ENCODE results near the gene ISM1. TPM values are rescaled to one million over a fixed set of nuclear protein-coding genes. Genes with fewer than 3 reads are reported as not detected.
A peak's percentile ranks its signal among the peaks of the same experiment; 100 is the strongest.

Gene ISM1
- total and polyA plus RNA-seq, 8 donors: 0.71 to 18.2 (median 11.2) TPM

DNA sequence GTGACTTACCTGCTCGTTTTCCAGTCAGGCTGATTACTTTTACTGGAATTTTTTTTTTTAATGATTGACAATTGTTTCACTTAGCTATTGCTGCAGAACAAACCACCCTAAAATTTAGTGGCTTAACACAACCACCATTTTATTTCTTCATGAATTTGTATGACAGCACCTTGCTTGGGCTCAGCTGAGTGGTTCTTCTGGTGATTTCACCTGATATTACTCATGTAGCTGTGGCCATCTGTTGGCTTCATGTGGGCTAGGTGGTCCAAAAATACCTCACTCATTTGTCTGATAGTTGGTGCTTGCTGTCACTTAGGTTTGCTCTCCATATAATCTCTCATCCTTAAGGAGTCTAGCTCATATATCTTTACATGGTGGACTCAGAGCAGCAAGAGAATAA is 5.3 kb downstream of the ISM1 start:
- H3K27me3 ChIP-seq: peaks cover 0 to 18% of the 10 kb centered on the region in 2 donors
- intact Hi-C loops (cut with DNase I): no loop called here
- TF ChIP-seq, protein P1, sequence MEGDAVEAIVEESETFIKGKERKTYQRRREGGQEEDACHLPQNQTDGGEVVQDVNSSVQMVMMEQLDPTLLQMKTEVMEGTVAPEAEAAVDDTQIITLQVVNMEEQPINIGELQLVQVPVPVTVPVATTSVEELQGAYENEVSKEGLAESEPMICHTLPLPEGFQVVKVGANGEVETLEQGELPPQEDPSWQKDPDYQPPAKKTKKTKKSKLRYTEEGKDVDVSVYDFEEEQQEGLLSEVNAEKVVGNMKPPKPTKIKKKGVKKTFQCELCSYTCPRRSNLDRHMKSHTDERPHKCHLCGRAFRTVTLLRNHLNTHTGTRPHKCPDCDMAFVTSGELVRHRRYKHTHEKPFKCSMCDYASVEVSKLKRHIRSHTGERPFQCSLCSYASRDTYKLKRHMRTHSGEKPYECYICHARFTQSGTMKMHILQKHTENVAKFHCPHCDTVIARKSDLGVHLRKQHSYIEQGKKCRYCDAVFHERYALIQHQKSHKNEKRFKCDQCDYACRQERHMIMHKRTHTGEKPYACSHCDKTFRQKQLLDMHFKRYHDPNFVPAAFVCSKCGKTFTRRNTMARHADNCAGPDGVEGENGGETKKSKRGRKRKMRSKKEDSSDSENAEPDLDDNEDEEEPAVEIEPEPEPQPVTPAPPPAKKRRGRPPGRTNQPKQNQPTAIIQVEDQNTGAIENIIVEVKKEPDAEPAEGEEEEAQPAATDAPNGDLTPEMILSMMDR (IDR thresholded peaks at IDR 0.05): no peak
- no peak for ATAC-seq
- H3K9me3 ChIP-seq: no peaks in the 10 kb centered on the region
- DNase-seq: no peak
- H3K4me3 ChIP-seq: no peak overlapping the region
- peaks cover 4 to 6% of the 10 kb centered on the region in 2 donors for H3K4me1 ChIP-seq
- no peak overlapping the region for H3K27ac ChIP-seq
- no peaks in the 10 kb centered on the region for H3K36me3 ChIP-seq

DNA sequence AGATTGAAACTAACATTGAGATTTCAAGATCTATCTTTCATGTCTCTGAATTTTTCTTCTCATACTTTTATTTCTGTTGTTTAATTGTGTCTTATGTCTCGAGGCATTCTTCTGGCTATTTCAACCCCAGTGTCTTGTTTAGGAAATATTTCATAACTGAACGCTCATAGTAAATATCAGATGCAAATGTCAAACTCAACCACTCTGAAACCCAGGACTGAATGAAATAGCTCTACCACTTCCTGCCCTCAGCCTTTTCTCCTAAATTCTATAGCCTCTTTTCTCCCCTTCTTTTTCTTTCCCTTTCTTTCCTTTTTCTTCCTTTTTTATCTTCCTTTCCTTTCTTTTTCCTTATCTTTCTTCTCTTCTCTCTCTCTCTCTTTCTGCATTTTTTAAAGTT is 7.7 kb downstream of the ISM1 start:
- no peak overlapping the region for H3K27ac ChIP-seq
- no peaks in the 10 kb centered on the region for H3K27me3 ChIP-seq
- no peak for ATAC-seq
- DNase-seq: no peak
- no peak overlapping the region for H3K4me3 ChIP-seq
- H3K36me3 ChIP-seq: no peaks in the 10 kb centered on the region
- TF ChIP-seq, protein P1 (IDR thresholded peaks at IDR 0.05): no peak
- no peaks in the 10 kb centered on the region for H3K9me3 ChIP-seq
- intact Hi-C loops (cut with DNase I): no loop called here
- H3K4me1 ChIP-seq: no peaks in the 10 kb centered on the region

DNA sequence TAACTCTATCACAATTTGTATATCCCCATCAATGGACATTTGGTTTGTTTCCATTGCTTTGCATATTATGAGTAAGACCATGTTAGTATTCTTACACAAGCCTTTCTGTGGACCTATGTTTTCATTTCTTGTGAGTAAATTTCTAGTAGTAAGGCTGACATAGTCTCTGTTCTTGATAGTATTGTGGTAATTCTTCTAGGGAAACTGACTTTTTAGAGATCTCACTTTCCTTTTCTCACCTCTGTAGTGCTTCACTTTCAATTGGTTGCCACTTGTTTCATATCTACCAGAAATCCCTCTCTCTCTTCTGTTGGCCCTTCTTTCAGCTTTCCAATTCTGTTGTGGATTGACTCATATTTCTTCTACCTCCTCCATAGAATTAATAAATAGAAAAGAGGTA is 8.5 kb downstream of the ISM1 start:
- no peaks in the 10 kb centered on the region for H3K36me3 ChIP-seq
- DNase-seq (no peak), ATAC-seq (no peak)
- H3K27ac ChIP-seq: no peak overlapping the region
- no peaks in the 10 kb centered on the region for H3K4me1 ChIP-seq
- intact Hi-C loops (cut with DNase I): no loop called here
- no peak overlapping the region for H3K4me3 ChIP-seq
- no peaks in the 10 kb centered on the region for H3K9me3 ChIP-seq
- TF ChIP-seq, protein P1 (IDR thresholded peaks at IDR 0.05): no peak
- H3K27me3 ChIP-seq: no peaks in the 10 kb centered on the region

DNA sequence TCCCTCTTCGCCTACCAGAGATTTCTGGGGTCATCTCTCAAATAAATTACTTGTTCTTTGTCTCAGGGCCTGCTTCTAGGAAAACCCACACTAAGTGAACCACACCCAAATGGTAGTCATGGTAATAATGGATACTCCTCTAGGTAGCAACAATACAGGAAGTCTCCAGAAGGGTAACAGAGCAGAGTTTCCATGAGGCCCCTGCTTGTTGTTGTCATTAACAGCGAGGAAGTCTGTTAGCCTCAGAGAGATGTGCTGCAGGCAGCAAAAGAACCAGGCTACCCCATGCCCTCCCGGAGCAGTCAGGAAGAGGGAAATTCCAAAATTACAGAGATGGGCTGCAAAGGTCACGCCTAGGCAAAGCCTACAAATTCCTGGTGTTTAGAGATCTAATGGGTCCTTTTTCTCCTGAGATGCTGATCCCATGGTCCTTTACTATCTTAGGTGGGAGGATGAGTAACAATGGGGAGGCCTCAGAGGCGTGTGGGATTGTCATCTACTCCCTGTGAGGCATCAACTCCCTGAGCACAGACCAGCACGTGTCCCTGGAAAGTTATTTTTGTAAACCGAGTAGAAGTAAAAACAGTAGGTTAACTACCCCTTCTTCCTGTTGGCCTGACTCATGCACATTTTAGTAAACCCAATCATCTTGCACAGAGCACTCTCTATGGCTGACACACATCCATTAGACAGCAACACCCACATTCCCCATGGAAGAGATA is 10.1 kb downstream of the ISM1 start:
- DNase-seq (no peak), ATAC-seq (peak; percentile 30)
- TF ChIP-seq, protein P1 (IDR thresholded peaks at IDR 0.05): no peak
- no peak overlapping the region for H3K4me3 ChIP-seq
- H3K27ac ChIP-seq: no peak overlapping the region
- no peaks in the 10 kb centered on the region for H3K27me3 ChIP-seq
- no peaks in the 10 kb centered on the region for H3K36me3 ChIP-seq
- no peaks in the 10 kb centered on the region for H3K9me3 ChIP-seq
- intact Hi-C loops (cut with DNase I): no loop called here
- no peaks in the 10 kb centered on the region for H3K4me1 ChIP-seq

DNA sequence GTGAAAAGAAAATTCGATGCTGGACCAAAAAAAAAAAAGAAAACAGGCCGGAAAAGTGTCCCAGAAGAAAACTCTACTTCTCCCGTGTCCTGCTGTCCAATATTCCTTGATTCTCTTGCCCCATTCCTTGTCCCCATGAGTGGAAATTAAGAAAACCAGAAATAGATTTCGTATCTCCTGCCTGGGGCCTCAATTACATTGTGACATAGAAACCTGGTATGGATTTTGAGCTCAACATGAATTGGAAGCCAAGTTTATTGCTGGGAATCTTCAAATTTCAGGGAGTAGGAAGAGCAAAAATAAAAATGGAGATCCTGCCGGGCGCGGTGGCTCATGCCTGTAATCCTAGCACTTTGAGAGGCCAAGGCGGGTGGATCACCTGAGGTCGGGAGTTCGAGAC is 11.9 kb downstream of the ISM1 start:
- H3K4me3 ChIP-seq: no peak overlapping the region
- TF ChIP-seq, protein P1 (IDR thresholded peaks at IDR 0.05): no peak
- no peaks in the 10 kb centered on the region for H3K36me3 ChIP-seq
- intact Hi-C loops (cut with DNase I): no loop called here
- no peaks in the 10 kb centered on the region for H3K9me3 ChIP-seq
- DNase-seq (no peak), ATAC-seq (no peak)
- no peaks in the 10 kb centered on the region for H3K27me3 ChIP-seq
- H3K27ac ChIP-seq: no peak overlapping the region
- H3K4me1 ChIP-seq: no peaks in the 10 kb centered on the region
